Activated CD8-positive, alpha-beta memory T cell treated with anti-CD3 and anti-CD28 coated beads, Interleukin-2, amount 50 U/mL, for 4 hours (primary cell): ENCODE data around the gene SULF2.
"Not testable (repeated sequence)": the region's sequence is repeated elsewhere in the genome, so short reads cannot be mapped to it uniquely, and the experiment has no call there.

Experiments used
- DNase-seq: peaks from one replicate; pipeline ENCODE4 v3.0.0-alpha.2; 2020

SULF2 gene

DNA sequence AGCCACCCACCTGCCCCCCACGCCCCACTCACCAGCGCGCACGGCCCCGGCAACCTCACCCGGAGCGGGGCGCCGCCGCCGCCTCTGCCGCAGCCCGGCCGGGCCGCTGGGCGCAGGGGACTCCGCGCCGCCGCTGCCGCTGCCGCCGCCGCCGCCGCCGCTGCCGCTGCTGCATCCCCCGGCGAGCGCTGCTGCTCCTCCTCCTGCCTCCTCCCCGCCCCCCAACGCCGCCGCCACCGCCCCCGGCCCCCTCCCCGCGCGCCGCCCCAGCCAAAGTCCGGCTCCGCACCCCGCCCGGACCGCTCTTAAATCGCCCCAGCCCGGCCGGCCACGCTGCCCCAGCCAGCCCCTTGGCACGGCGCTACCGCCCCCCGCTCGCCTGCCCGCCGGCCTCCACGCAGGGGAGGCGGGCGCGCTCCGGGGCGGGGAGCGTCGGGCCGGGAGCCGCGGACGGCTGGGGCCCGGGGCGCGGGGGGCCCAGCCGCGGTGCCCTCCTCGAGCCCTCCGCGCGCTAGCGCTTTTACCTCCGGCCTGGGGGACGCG lies at the start of gene SULF2:
Gene SULF2 (minus strand): TSS at position 171 of the 543 bp plus-strand sequence. CDS start 28,118 bp downstream, outside the sequence.
- DNase-seq = no peak

DNA sequence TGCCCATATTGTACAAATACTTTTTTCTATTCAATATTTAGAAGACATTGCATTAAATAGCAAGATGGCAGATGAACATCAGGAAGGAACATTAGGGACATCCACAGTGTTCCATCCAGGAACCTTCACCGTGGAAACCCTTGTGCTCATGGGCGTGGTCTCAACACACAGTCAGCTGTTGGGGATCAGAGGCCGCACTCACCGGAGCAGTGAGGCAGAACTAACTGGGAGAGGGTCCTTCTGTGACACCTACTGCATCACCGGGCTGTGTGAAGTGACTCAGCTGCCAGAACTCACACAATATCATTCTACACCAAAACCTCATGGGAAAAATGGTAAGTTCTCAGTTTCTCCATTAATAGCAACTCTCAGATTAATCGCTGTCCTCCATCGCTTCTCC lies 46.4 kb upstream of the SULF2 start:
- DNase-seq = not testable (repeated sequence)

DNA sequence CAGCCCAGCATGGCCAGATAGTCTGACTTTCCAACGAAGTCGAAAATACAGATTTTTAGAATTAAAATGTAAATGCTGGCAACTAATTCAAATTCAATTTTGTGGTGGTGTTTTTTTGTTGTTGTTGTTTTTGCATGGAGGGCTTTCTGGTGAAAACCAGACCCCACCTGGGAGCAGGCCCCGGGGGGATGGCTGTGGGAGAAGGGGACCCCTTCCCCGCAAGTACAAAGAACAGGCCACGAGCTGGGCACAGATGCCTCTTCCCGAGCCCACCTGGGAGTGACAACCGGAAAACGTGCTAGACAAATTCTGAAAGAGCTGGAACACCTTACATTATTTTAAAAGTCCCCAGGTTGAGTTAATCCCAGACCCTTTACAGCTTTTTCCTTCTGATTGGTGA lies 41.4 kb upstream of the SULF2 start:
- DNase-seq = not testable (repeated sequence)

DNA sequence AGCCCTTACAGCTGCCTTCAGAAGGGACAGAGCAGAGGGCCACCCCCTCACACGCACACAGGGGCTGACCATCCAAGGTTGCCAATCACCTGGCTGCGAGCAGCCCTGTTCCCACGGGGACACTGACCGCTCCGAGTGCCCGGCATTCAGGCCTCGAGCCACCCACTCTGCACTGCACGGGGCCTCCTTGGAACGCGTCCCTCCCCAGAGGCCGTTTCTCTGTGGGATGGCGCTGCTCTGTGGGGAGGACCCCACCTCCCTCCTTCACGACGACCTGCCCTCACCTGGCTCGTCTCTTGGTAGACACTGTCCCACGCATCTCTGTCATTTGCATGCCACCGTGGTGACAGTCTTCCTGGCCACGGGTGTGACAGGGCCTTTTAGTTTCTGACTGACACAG lies 40.7 kb upstream of the SULF2 start:
- DNase-seq = not testable (repeated sequence)

DNA sequence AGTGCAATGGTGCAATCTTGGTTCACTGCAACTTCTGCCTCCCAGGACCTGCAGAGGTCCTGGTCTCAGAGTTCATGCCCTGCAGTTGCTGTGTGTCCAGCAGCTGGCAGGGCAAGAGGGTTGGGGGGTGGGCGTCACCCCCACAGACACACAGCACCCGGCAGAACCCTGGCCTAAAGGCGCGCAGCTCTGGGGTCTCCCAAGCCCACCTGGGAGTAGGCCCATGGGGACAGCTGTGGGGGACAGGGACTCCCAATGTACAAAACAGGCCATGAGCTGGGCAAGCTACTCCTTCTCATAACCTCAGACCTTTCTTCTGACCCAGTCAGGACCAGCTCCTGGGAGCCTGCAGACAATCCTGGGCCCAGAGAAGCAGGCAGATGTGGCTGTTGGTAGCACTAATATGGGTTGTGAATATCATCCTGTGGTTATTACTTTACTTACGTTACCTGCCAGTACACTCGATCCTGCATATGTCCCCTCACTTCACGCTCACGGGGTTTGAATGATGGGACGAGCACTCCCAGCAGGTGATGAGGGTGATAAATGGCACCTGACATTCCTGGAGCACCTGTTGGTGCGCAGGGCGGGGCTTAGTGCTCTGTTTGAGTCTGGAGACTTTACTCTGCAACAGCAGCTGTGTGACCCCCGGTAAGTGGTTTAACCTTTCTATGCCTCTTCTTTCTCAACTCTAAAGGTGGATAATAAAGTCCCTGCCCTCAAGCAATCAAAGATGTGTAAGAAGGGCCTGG lies 39.9 kb upstream of the SULF2 start:
- no peak for DNase-seq

DNA sequence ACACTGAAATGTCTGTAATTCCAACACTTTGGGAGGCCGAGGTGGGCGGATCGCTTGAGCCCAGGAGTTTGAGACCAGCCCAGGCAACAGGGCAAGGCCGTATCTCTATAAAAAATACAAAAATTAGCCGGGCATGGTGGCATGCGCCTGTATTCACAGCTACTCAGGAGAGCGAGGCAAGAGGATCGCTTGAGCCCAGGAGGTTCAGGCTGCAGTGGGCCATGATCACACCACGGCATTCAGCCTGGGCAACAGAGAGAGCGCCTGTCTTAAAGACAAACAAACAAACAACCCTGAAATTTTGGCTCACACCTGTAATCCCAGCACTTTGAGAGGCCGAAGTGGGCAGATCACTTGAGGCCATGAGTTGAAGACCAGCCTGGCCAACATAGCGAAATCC lies 38.7 kb upstream of the SULF2 start:
- DNase-seq = not testable (repeated sequence)

DNA sequence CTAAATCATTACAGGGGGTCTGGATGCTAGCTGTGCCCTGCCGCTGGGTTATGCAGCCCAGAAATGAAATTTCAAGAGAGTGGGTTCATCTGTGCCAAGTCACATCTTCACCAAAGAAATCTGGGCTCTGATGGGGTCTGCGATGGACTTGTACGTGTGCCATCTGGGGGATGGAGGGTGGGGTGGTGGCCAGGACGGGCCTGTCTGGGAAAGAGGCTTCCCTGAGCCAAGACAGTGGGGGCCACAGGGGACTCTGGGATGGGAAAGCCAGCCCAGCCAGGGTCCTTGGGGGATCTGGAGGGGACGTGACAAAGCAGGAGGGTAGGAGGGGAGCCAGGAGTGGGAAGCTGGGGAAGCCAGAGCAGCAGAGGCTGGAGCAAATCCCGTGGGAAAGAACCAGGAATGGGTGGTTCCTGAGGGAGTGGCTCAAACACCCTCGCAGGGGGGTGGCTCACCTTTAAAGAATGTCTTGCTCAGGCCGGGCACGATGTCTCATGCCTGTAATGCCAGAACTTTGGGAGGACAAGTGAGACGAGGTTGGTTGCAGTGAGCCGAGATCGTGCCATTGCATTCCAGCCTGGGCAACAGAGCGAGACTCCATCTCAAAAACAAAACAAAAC lies 36.3 kb upstream of the SULF2 start:
- no peak for DNase-seq

DNA sequence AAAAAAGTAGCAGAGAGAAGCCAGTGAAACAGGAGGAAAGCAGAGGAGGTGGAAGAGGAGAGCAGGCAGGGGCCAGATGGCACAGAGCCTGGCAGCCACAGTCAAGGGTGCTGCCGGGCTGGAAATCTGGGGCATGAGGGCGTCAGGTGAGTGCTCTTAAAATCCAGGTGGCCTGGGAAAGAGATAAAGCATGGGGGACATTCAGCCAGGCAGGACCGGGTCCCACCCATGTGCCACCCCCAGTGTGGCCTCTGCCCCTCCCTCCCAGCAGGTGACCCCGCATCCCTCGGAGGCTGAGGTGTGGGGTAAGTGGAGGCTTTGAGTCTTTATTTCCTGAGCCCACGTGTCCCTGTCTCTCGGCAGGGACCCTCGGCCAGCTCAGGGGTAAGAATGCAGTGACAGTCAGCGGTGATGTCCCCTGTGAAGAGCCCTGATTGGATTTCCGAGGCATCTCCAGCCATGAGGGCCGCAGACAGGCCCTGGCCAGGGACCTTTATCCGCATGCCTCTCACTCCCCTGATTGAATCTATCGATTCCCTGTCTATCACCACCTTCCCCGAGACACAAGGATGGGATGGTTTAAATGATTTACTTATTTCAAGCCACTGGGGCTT lies 33.8 kb upstream of the SULF2 start:
- no peak for DNase-seq

DNA sequence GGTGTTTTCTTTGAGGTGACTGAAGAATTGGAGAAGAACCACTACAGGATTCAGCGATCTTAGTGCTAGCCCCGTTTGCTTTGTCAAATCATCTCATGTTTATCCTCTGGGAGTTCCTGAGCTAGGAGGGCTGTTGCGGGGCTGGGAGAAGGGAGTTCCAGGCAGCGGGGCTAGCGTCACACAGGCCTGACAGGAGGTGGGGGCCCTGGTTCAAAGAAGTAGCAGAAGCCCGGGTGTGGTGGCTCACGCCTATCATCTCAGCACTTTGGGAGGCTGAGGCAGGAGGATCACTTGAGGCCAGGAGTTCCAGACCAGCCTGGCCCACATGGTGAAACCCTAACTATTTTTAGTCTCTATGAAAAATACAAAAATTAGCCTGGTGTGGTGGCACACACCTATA lies 33.2 kb upstream of the SULF2 start:
- no peak for DNase-seq

DNA sequence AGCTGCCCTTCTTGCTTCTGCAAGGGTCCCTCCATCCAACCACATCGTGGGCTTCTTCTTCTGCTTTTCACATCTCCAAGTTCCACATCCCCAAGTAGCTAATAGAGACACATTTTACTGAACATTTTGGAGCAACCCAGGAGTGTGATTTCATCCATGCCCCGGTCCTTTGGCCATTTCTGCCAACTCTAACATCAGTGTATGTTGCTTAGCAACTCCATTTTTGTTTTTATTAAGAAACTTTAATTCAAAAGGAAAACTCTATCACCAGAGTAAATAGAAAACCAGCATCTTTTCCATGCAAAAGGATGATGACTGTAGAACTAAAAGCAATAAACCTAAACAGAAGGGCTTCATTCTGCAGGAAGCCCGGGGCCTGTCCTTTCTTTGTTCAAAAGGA lies 32.7 kb upstream of the SULF2 start:
- DNase-seq = no peak

DNA sequence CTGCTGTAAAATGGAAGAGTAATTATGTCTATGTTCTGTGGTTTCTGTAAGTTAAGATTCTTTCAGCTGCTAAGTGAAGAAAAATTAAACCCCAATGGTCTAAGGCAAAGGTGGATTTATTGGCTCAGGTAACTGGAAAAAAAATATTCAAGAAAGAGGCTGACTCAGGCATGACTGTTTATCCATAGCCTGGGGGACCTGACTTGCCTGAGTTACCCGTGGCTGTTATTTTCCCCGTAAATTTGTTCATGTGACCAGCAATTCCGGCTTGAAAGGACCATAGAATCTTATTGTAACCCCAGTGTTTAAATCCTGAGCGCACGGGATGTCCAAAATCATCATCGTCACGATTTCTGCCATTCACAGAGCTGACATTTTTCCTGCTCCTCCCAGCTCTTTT lies 32.3 kb upstream of the SULF2 start:
- no peak for DNase-seq

DNA sequence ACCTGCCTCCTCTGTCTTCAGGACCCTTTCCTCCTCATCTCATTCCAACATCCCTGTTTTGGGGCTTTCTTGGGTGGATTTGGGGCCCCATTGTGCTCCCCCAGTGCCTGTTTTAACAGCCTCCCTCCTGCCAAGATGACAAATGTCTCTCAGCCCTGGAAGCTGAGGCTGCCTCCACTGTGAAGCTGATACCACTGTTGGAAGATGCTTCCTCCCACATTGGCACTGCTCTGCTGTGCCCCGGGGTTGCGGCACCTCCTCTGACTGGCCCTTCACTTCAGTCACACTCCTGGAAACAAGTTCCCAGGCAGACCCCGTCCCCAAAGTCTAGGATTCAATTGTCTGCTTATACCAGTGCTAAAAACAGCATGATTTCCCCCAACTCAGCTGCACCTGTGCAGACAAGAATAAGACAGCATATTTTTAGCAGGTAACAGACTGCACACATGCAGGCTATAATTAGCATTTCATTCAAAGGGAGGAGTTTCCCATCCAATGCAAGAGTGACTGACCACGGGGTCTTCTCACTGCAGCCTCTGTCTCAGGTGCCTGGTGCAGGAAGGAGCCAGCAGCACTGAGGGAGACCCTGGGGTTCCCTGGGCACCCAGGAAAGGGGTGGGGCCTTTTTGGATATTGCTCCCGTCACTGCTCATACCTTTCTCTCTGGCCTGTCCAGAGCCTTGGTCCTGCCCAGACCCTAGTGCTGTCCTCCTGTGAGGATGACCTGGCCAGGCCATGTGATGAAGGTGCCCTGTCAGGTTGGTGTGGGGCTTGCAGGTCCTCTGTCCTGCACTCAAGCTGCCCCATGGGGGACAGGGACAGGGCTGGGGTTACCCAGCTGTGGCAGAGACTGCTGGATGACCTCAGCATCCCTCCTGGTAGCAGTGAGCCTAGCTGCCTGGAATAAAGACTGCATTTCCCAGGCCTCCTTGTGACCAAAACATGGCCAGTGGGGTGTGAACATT lies 31.5 kb upstream of the SULF2 start:
- no peak for DNase-seq

DNA sequence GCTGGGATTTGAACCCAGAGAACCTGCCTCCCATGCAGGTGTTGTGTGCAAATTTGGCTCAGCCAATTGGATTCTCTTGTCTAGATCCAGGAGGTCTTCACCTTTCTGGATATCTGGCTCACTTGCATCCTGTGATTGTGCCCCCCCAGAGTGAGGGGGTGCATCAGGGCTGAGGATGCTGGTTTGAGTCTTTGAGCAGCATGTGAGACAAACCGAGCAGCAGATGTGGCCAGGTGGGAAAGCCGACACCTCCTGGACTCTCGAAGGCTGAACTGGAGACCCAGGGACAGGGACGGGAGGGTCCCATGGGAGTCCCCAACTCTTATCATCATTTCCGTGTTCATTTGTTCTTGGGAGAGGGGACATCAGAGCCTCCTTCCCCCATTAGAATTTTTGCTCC lies 30.6 kb upstream of the SULF2 start:
- no peak for DNase-seq

DNA sequence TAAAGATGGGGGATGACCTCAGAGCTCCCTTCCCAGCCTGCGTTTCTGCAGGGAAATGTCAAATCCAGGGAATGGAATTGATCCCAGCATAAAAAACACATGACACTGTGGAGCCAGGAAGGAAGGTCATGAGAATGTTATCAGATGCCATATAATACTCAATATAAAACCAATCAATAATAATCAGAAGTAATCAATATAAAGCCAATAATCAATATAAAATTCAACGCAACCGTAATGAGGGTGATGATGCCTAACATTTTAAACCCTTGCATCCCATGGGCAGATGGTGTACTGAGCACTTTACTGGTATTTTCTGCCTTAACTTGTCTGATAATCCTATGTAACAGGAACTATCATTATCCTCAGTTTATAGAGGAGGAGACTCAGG lies 30.1 kb upstream of the SULF2 start:
- no peak for DNase-seq

DNA sequence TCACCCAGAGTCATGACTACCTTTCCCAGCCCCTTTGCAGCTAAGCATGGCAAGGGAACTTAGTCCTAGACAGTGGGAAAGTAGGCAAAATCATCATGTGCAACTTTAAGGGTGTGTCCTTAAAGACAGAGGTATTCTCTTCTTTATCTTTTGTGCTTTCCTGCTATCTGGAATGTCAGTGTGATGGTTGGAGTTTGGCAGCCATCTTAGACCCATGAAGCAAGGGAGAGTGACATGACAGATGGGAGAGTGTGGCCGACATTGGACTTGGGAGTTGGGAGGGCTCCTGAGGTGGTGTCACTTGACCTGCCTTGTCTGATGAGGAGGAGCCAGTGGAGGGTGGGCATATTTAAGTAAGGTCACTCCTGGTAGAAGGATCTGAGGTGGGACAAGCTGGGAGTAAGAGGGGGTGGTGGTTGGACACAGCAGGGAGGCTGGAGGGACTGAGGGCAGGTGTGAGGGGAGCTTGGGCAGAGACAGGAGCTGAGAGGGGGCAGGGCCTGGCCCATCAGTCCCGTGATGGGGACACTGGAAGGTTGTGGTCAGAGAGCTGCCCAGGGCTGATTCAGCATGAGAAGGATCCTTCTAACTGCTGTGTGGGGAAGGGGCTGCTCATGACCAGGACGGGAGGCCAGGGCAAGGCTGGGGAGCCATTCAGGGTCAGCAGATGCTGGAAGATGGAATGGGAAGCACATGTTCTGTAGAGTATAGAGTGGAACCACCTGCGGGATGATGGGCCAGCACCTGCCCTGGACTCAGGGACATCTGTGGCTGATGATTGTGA lies 29.5 kb upstream of the SULF2 start:
- DNase-seq = no peak

DNA sequence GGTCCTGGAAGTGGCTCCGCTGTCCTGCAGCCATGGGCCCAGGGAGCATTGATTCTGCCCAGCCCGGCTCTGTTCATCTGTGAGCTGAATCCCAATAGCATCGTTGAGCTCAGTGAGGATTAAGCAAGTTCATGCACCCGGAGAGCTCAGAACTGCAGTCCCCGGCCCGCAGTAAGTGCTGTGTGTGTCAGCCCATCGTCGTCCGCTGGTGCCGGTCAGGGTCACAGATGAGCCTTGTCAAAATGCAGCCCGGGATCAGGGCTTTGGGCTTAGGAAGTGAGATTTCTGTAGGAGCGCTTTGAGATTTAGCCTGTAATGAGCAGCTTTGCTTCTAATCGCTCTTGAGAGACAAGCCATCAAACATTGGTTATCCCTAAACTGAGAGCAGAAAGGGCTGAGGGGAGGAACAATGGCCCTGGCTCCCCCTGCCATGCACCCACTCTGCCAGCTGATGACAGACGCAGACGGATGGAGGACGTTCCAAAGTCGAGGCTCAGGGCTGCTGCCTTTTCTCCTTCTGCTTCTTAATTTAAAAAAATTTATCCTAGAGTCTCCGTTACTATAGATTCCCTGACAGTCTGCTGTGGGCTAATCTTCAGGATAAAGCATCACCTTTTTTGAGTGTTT lies 25.6 kb upstream of the SULF2 start:
- no peak for DNase-seq

DNA sequence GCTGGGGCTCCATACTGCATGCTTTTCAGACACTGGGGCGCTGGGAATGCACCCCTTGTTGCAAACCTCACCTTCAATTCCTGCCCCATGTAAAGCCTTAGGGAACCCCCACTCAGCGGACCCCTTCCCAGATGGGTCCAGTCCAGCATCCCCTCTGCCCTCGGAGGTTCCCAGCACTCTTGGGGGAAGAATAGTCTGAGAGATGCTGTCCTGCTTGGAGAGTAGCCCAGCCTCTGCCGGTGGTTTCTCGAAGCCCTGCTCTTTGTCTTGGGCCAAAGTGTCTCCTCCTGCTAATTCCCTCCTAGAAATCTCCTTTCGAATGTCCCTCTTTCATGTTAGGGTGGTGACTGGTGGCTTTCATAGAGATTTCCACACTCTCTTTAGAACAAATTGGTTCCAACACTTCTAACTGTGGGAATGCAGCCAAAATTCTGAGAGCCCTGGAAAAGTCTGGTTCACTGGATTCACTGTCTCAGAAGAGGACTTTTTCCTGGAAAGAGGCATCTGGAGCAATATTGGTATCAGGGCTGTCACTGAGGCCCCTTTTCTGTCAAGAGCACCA lies 24.9 kb upstream of the SULF2 start:
- DNase-seq = no peak

DNA sequence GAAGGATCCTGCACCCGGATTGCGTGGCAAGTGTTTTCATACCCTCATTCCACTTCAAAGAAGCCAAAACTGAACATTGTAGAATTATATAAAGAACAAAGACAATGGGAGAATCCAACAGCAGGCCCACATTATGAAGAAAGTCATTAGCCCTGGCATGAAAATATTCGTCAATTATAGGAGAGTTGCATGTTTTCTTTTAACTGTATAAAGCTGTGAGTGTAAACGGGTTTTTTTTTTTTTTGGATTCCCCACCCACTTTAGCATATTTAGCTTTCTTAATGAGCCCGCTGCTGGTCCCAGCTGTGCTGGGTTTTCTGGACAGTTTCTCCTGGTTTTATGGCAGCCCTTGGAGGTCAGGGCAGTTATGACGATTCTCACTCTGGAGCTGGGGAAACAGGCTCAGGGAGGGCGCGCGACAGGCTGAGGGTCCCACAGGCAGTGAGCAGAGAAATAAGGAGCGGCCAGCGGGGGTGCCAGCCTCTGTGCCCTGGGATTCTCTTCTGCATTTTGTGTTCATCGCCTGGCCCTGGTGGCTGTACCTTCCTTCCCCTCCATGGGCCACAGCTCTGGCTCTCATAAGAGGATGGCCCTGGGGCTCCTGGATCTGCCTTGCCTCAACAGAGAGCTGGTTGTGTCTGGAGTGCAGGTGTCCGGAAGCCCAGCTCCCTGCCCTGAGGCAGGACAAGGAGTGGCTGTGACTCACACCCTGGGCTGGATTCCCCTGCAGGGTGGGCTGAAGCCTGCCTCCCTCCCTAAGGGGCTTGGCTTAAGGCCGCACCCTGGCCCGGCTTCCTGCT lies 24.1 kb upstream of the SULF2 start:
- DNase-seq = no peak

DNA sequence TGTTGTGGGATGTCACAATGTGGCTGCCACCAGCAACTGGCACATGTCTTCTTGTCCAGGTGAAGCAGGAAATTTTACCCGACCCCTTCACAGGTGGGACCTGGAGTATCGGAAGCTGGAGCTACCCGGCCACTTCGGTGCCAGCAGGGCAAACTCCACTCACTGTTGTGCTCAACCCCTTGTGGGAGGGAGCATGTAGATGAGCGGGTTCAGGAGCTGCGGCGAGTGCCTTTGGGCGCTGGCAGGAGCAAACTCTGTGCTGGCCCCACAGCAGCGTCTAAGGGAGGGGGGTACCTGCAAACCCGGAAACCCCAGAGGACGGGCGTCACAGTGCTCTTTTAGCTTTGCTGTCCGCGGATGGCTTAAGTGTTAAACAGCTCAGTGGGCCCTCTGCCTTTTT lies 20.7 kb upstream of the SULF2 start:
- DNase-seq = no peak

DNA sequence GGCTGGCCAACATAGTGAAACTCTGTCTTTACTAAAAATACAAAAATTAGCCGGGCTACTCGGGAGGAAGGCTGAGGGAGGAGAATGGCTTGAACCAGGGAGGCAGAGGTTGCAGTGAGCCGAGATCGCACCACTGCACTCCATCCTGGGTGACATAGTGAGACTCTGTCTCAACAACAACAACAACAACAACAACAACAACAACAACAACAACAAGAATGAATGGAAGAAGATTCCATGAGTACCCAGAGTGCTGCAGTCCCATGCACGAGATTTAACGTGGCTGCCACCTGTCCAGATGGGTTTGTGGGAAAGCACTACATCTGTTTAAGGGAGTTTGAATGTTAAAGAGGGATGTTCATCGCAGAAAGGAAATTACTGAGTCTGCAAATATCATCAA lies 19.7 kb upstream of the SULF2 start:
- not testable (repeated sequence) for DNase-seq
